22Rv1 (cell line): Measurements from ENCODE around the gene STAM2.

Experiments
- CTCF ChIP-seq: fragments of 450-650 bp; IDR thresholded peaks from 2 replicates; pipeline ENCODE4 v1.5.1; 2017; ENCODE audit warnings: mild to moderate bottlenecking
- ZFX ChIP-seq: fragments of 450-650 bp; IDR thresholded peaks from 2 replicates; pipeline ENCODE4 v1.6.1; 2017; ENCODE audit warnings: antibody characterized with exemption, borderline replicate concordance

GRCh38 chr2:152175012-152175367 lies 573 bp downstream of the STAM2 start:
- no peak for TF ChIP-seq CTCF
- TF ChIP-seq ZFX: no peak
